H9 (cell line): ENCODE measurements around the gene IL20RB. TPM values are rescaled to one million over a fixed set of nuclear protein-coding genes. Genes with fewer than 3 reads are reported as not detected.

Source experiments
- DNase-seq: peaks from one replicate; pipeline ENCODE4 v3.0.0-alpha.2; 2017
- H2AFZ ChIP-seq: one replicate; pipeline ENCODE4 v1.6.1; 2013; ENCODE audit warnings: mild to moderate bottlenecking, low read length, control low read depth, moderate library complexity
- H2AK5ac ChIP-seq: 2 replicates; pipeline ENCODE4 v1.6.1; 2013; ENCODE audit warnings: low read length, control low read depth, mixed read lengths; ENCODE audit not compliant: insufficient read length
- H2BK120ac ChIP-seq: one replicate; pipeline ENCODE4 v1.6.1; 2013; ENCODE audit warnings: low read depth, mild to moderate bottlenecking, low read length, control low read depth, inconsistent platforms; ENCODE audit not compliant: poor library complexity, severe bottlenecking
- H2BK12ac ChIP-seq: 2 replicates; pipeline ENCODE4 v1.6.1; 2013; ENCODE audit warnings: low read length, control low read depth, mixed read lengths, low read depth; ENCODE audit not compliant: insufficient read length
- H2BK15ac ChIP-seq: 2 replicates; pipeline ENCODE4 v1.6.1; 2013; ENCODE audit warnings: low read depth, low read length, control low read depth
- H2BK20ac ChIP-seq: one replicate; pipeline ENCODE4 v1.6.1; 2013; ENCODE audit warnings: low read depth, mild to moderate bottlenecking, low read length, control low read depth, inconsistent platforms; ENCODE audit not compliant: poor library complexity, severe bottlenecking
- H2BK5ac ChIP-seq: 2 replicates; pipeline ENCODE4 v1.6.1; 2013; ENCODE audit warnings: low read length, control low read depth, mixed read lengths; ENCODE audit not compliant: insufficient read length
- H3K14ac ChIP-seq: 2 replicates; pipeline ENCODE4 v1.6.1; 2013; ENCODE audit warnings: low read length, control low read depth; ENCODE audit not compliant: insufficient read depth
- H3K18ac ChIP-seq: 2 replicates; pipeline ENCODE4 v1.6.1; 2013; ENCODE audit warnings: low read depth, mild to moderate bottlenecking, mixed read lengths, low read length, control low read depth; ENCODE audit not compliant: insufficient read length
- H3K23ac ChIP-seq: 2 replicates; pipeline ENCODE4 v1.6.1; 2013; ENCODE audit warnings: low read length, control low read depth, mixed read lengths, low read depth; ENCODE audit not compliant: insufficient read length
- H3K23me2 ChIP-seq: 2 replicates; pipeline ENCODE4 v1.6.1; 2013; ENCODE audit warnings: low read depth, mild to moderate bottlenecking, mixed read lengths, low read length, control low read depth; ENCODE audit not compliant: insufficient read length, poor library complexity, severe bottlenecking
- H3K27ac ChIP-seq: 2 replicates; pipeline ENCODE4 v1.5.1; 2013; ENCODE audit warnings: low read length, control low read depth, mixed read lengths, low read depth; ENCODE audit not compliant: insufficient read length
- H3K27me3 ChIP-seq: 2 replicates; pipeline ENCODE4 v1.6.1; 2013; ENCODE audit warnings: low read length, control low read depth, inconsistent platforms; ENCODE audit not compliant: insufficient read depth
- H3K4ac ChIP-seq: 2 replicates; pipeline ENCODE4 v1.6.1; 2013; ENCODE audit warnings: low read depth, mild to moderate bottlenecking, control low read depth, inconsistent platforms, low read length, moderate library complexity
- H3K4me1 ChIP-seq: 2 replicates; pipeline ENCODE4 v1.6.1; 2013; ENCODE audit warnings: low read length, control low read depth, inconsistent platforms; ENCODE audit not compliant: insufficient read depth
- H3K4me2 ChIP-seq: 2 replicates; pipeline ENCODE4 v1.6.1; 2013; ENCODE audit warnings: low read length, control low read depth, mixed read lengths; ENCODE audit not compliant: insufficient read length, insufficient read depth
- H3K56ac ChIP-seq: 2 replicates; pipeline ENCODE4 v1.6.1; 2013; ENCODE audit warnings: low read depth, mild to moderate bottlenecking, mixed read lengths, low read length, control low read depth; ENCODE audit not compliant: insufficient read length
- H3K79me1 ChIP-seq: 2 replicates; pipeline ENCODE4 v1.6.1; 2013; ENCODE audit warnings: low read depth, mild to moderate bottlenecking, moderate library complexity, low read length, control low read depth, inconsistent platforms; ENCODE audit not compliant: insufficient read depth, poor library complexity, severe bottlenecking
- H3K79me2 ChIP-seq: 2 replicates; pipeline ENCODE4 v1.6.1; 2013; ENCODE audit warnings: low read length, control low read depth, inconsistent platforms; ENCODE audit not compliant: insufficient read depth
- H3K9ac ChIP-seq: 2 replicates; pipeline ENCODE4 v1.6.1; 2013; ENCODE audit warnings: low read length, control low read depth, mixed read lengths; ENCODE audit not compliant: insufficient read length; ENCODE audit errors: extremely low read depth
- H3K9me3 ChIP-seq: one replicate; pipeline ENCODE4 v1.6.1; 2013; ENCODE audit warnings: low read depth, low read length, inconsistent platforms; ENCODE audit not compliant: control insufficient read depth
- H3T11ph ChIP-seq: one replicate; pipeline ENCODE4 v1.6.1; 2013; ENCODE audit warnings: mild to moderate bottlenecking, low read length, control low read depth, inconsistent platforms
- H4K20me1 ChIP-seq: one replicate; pipeline ENCODE4 v1.6.1; 2013; ENCODE audit not compliant: control insufficient read depth, insufficient read length, insufficient read depth
- H4K5ac ChIP-seq: 2 replicates; pipeline ENCODE4 v1.6.1; 2013; ENCODE audit warnings: low read depth, mild to moderate bottlenecking, mixed read lengths, low read length, control low read depth; ENCODE audit not compliant: insufficient read length
- H4K8ac ChIP-seq: replicated peaks from 2 replicates; pipeline ENCODE4 v1.6.1; 2013; ENCODE audit warnings: low read length, control low read depth, mixed read lengths, low read depth; ENCODE audit not compliant: insufficient read length
- H4K91ac ChIP-seq: 2 replicates; pipeline ENCODE4 v1.6.1; 2013; ENCODE audit warnings: low read depth, mild to moderate bottlenecking, moderate library complexity, mixed read lengths, low read length, control low read depth; ENCODE audit not compliant: insufficient read length
- H3K27ac Mint-ChIP-seq, 3 experiments: 2 replicates in 2 of 3; 3 replicates in 1 of 3; pipeline ENCODE4 v1.8.0; 2020 to 2021; ENCODE audit warnings: mixed read lengths in 3 of 3, mild to moderate bottlenecking in 1 of 3, moderate library complexity in 1 of 3
- H3K27me3 Mint-ChIP-seq: 2 replicates; pipeline ENCODE4 v1.8.0; 2021; ENCODE audit warnings: low read depth, mild to moderate bottlenecking, moderate library complexity, mixed read lengths
- H3K36me3 Mint-ChIP-seq, 3 experiments: 2 replicates in 2 of 3; 3 replicates in 1 of 3; pipeline ENCODE4 v1.8.0; 2020 to 2021; ENCODE audit warnings: low read depth in 3 of 3, mixed read lengths in 3 of 3; ENCODE audit not compliant: insufficient read depth in 1 of 3
- H3K4me1 Mint-ChIP-seq, 2 experiments: 2 replicates each; pipeline ENCODE4 v1.8.0; 2020; ENCODE audit warnings: mixed read lengths in 2 of 2
- H3K4me3 Mint-ChIP-seq, 2 experiments: 2 replicates in 1 of 2; 3 replicates in 1 of 2; pipeline ENCODE4 v1.8.0; 2020 to 2021; ENCODE audit warnings: mild to moderate bottlenecking in 2 of 2, mixed read lengths in 2 of 2, moderate library complexity in 1 of 2
- H3K9me3 Mint-ChIP-seq, 2 experiments: 2 replicates in 1 of 2; 3 replicates in 1 of 2; pipeline ENCODE4 v1.8.0; 2020; ENCODE audit warnings: mild to moderate bottlenecking in 2 of 2, mixed read lengths in 2 of 2, moderate library complexity in 1 of 2
- CTCF ChIP-seq: fragments of 200-600 bp; sonication (generic); conservative IDR thresholded peaks from 3 replicates; pipeline ENCODE4 v1.8.0; 2021; ENCODE audit warnings: antibody characterized with exemption, mild to moderate bottlenecking
- total RNA-seq: library from RNA; stranded (reverse); gene quantifications from 2 replicates; pipeline ENCODE4 v1.2.1, GENCODE V29; 2021

Gene IL20RB
- total RNA-seq, 1 experiment from 2014 or later, result 1.5 TPM

- Histone ChIP-seq H2BK120ac (no peak overlapping the region), H4K5ac (no peak overlapping the region), H3K79me1 (no peaks in the 10 kb centered on the region), H3K9me3 (no peaks in the 10 kb centered on the region), H3K4ac (no peak overlapping the region), H2BK5ac (no peak overlapping the region), H3T11ph (no peak overlapping the region), H3K56ac (no peak overlapping the region), H3K23ac (no peak overlapping the region), H3K4me1 (no peaks in the 10 kb centered on the region), H3K23me2 (no peaks in the 10 kb centered on the region), H4K20me1 (no peaks in the 10 kb centered on the region), H2BK20ac (no peak overlapping the region), H3K18ac (no peak overlapping the region), H3K79me2 (no peaks in the 10 kb centered on the region), H3K27me3 (no peaks in the 10 kb centered on the region), H3K9ac (no peak overlapping the region), H4K8ac (no peak overlapping the region), H4K91ac (no peak overlapping the region), H2AK5ac (no peak overlapping the region), H2AFZ (no peak overlapping the region), H3K14ac (no peak overlapping the region), H3K27ac (no peak overlapping the region), H2BK12ac (no peak overlapping the region), H2BK15ac (no peak overlapping the region), H3K4me2 (no peak overlapping the region)
- Mint-ChIP-seq H3K4me3 (no peak overlapping the region), H3K27me3 (no peaks in the 10 kb centered on the region), H3K9me3 (no peaks in the 10 kb centered on the region), H3K36me3 (peaks cover 0 to 11% (median 0%) of the 10 kb centered on the region in 3 experiments; a peak in 3 of 7 replicates), H3K27ac (no peak overlapping the region), H3K4me1 (peaks cover 4% of the 10 kb centered on the region in 2 experiments; a peak in 1 of 4 replicates)
- no peak for TF ChIP-seq CTCF
- DNase-seq, result no peak
These were observed 8.6 kb upstream of the IL20RB start for GRCh38 chr3:136949146-136949545.
